ENCODE data around the gene SPG7. TPM values are rescaled to one million over a fixed set of nuclear protein-coding genes. Genes with fewer than 3 reads are reported as not detected.

SPG7 gene
- total and polyA plus RNA-seq, 9 of the 15 experiments (the other 6 are each of a cell fraction or from before 2014, with no cell fraction given) = 5.8 to 89.1 (median 49.4) TPM

DNA sequence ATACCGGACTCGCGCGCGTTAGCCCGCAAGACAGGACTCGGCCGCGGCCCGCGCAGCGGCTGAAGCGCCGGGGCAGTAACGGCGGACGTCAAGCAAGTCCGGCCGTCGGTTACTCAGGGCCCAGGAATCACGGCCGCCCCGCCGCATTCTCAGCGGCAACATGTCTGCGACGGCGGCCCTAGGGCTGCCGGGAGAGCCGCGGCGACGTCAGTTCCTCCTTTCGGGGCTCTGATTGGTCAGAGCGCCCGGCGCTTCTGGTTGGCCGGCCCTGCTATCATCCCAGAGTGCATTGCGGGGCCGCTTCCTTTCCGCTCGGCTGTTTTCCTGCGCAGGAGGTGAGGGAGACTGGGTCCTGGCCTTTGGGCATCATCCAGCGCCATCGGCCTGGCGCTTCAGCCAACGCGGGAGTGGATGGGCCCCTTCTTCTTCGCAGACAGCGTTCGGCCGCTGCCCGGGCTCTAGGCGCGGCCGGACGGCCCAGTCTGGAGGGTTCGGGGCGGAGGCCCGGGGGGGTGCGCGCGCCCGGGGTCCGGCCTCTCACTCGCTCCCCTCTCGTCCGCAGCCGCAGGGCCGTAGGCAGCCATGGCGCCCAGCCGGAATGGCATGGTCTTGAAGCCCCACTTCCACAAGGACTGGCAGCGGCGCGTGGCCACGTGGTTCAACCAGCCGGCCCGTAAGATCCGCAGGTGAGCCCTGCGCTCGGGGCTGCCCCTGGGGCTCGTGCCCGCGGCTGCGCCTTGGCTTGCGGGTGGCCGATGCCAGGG is 52.4 kb downstream of the SPG7 start, which contains the start of gene RPL13 (continued):
- TF ChIP-seq SIN3A (IDR thresholded peaks at IDR 0.05; ENCODE audit: borderline replicate concordance in 2 of 2, control insufficient read depth in 1 of 2, low read depth in 2 of 2, low read length in 2 of 2) (0 out of 4 replicates have a peak, but pooled peaks have one; percentile 4 to 18), ZNF212 (CRISPR knock-in tag; IDR thresholded peaks at IDR 0.05) (no peak), MIER1 (IDR thresholded peaks at IDR 0.05; ENCODE audit: low read depth) (no peak), DNMT1 (IDR thresholded peaks at IDR 0.05) (no peak), SNRNP70 (optimal IDR thresholded peaks at IDR 0.05; ENCODE audit: low read depth, low read length) (no peak), ZNF431 (CRISPR knock-in tag; IDR thresholded peaks at IDR 0.05) (no peak), CCNT2 (IDR thresholded peaks at IDR 0.05; ENCODE audit: borderline replicate concordance, extremely low read depth, insufficient read length, low read depth, low read length) (peak; percentile 85), MYNN (IDR thresholded peaks at IDR 0.05) (no peak), MYNN (CRISPR knock-in tag; IDR thresholded peaks at IDR 0.05) (no peak), MEF2D (tag; conservative IDR thresholded peaks at IDR 0.05; ENCODE audit: low read depth) (no peak), ZNF146 (CRISPR knock-in tag; IDR thresholded peaks at IDR 0.05; ENCODE audit: unreplicated experiment) (no peak), NR1H2 (CRISPR knock-in tag; IDR thresholded peaks at IDR 0.05) (no peak), NR3C1 (CRISPR knock-in tag; IDR thresholded peaks at IDR 0.05) (no peak; the same call in 1 of the 2 replicates), PPARD (CRISPR knock-in tag; IDR thresholded peaks at IDR 0.05) (no peak)
- TF ChIP-seq, protein P1, sequence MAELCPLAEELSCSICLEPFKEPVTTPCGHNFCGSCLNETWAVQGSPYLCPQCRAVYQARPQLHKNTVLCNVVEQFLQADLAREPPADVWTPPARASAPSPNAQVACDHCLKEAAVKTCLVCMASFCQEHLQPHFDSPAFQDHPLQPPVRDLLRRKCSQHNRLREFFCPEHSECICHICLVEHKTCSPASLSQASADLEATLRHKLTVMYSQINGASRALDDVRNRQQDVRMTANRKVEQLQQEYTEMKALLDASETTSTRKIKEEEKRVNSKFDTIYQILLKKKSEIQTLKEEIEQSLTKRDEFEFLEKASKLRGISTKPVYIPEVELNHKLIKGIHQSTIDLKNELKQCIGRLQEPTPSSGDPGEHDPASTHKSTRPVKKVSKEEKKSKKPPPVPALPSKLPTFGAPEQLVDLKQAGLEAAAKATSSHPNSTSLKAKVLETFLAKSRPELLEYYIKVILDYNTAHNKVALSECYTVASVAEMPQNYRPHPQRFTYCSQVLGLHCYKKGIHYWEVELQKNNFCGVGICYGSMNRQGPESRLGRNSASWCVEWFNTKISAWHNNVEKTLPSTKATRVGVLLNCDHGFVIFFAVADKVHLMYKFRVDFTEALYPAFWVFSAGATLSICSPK (IDR thresholded peaks at IDR 0.05; ENCODE audit: borderline replicate concordance) = no peak
- TF ChIP-seq, protein P2, sequence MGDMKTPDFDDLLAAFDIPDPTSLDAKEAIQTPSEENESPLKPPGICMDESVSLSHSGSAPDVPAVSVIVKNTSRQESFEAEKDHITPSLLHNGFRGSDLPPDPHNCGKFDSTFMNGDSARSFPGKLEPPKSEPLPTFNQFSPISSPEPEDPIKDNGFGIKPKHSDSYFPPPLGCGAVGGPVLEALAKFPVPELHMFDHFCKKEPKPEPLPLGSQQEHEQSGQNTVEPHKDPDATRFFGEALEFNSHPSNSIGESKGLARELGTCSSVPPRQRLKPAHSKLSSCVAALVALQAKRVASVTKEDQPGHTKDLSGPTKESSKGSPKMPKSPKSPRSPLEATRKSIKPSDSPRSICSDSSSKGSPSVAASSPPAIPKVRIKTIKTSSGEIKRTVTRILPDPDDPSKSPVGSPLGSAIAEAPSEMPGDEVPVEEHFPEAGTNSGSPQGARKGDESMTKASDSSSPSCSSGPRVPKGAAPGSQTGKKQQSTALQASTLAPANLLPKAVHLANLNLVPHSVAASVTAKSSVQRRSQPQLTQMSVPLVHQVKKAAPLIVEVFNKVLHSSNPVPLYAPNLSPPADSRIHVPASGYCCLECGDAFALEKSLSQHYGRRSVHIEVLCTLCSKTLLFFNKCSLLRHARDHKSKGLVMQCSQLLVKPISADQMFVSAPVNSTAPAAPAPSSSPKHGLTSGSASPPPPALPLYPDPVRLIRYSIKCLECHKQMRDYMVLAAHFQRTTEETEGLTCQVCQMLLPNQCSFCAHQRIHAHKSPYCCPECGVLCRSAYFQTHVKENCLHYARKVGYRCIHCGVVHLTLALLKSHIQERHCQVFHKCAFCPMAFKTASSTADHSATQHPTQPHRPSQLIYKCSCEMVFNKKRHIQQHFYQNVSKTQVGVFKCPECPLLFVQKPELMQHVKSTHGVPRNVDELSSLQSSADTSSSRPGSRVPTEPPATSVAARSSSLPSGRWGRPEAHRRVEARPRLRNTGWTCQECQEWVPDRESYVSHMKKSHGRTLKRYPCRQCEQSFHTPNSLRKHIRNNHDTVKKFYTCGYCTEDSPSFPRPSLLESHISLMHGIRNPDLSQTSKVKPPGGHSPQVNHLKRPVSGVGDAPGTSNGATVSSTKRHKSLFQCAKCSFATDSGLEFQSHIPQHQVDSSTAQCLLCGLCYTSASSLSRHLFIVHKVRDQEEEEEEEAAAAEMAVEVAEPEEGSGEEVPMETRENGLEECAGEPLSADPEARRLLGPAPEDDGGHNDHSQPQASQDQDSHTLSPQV (IDR thresholded peaks at IDR 0.05) = peak; percentile 69; the same call in 1 of the 2 replicates
- TF ChIP-seq, protein P3, sequence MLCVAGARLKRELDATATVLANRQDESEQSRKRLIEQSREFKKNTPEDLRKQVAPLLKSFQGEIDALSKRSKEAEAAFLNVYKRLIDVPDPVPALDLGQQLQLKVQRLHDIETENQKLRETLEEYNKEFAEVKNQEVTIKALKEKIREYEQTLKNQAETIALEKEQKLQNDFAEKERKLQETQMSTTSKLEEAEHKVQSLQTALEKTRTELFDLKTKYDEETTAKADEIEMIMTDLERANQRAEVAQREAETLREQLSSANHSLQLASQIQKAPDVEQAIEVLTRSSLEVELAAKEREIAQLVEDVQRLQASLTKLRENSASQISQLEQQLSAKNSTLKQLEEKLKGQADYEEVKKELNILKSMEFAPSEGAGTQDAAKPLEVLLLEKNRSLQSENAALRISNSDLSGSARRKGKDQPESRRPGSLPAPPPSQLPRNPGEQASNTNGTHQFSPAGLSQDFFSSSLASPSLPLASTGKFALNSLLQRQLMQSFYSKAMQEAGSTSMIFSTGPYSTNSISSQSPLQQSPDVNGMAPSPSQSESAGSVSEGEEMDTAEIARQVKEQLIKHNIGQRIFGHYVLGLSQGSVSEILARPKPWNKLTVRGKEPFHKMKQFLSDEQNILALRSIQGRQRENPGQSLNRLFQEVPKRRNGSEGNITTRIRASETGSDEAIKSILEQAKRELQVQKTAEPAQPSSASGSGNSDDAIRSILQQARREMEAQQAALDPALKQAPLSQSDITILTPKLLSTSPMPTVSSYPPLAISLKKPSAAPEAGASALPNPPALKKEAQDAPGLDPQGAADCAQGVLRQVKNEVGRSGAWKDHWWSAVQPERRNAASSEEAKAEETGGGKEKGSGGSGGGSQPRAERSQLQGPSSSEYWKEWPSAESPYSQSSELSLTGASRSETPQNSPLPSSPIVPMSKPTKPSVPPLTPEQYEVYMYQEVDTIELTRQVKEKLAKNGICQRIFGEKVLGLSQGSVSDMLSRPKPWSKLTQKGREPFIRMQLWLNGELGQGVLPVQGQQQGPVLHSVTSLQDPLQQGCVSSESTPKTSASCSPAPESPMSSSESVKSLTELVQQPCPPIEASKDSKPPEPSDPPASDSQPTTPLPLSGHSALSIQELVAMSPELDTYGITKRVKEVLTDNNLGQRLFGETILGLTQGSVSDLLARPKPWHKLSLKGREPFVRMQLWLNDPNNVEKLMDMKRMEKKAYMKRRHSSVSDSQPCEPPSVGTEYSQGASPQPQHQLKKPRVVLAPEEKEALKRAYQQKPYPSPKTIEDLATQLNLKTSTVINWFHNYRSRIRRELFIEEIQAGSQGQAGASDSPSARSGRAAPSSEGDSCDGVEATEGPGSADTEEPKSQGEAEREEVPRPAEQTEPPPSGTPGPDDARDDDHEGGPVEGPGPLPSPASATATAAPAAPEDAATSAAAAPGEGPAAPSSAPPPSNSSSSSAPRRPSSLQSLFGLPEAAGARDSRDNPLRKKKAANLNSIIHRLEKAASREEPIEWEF (CRISPR knock-in tag; IDR thresholded peaks at IDR 0.05) = no peak
